Adrenal gland (tissue), 12 donors: Measurements from ENCODE around the gene MBOAT1. TPM values are rescaled to one million over a fixed set of nuclear protein-coding genes. Genes with fewer than 3 reads are reported as not detected.

Source experiments
- DNase-seq, 7 donors: peaks; one replicate each; pipeline ENCODE4 v3.0.0-alpha.2; 2019 to 2020
- H3K27ac ChIP-seq, 5 donors: fragments of 200-600 bp; sonication (generic) in 4 of 5; 1 replicate in 3 of 5; 2 replicates in 2 of 5; pipeline versions ENCODE4 v1.5.1 to v1.8.0; 2016 to 2020; ENCODE audit warnings: mild to moderate bottlenecking in 1 of 5
- H3K27me3 ChIP-seq: fragments of 200-600 bp; 2 replicates; pipeline ENCODE4 v1.8.0; 2021
- H3K36me3 ChIP-seq, 2 donors: fragments of 200-600 bp; replicated peaks in 1 of 2; 1 replicate in 1 of 2; 2 replicates in 1 of 2; pipeline versions ENCODE4 v1.5.1 to v1.8.0; 2018 to 2022
- H3K4me1 ChIP-seq, 2 donors: fragments of 200-600 bp; replicated peaks in 1 of 2; 1 replicate in 1 of 2; 2 replicates in 1 of 2; pipeline versions ENCODE4 v1.5.1 to v1.8.0; 2018 to 2021
- H3K4me3 ChIP-seq, 4 donors: fragments of 200-600 bp; sonication (generic) in 3 of 4; one replicate each; pipeline ENCODE4 v1.5.1; 2016 to 2018
- H3K9me3 ChIP-seq, 3 donors: fragments of 200-600 bp; sonication (generic) in 1 of 3; replicated peaks in 1 of 3; 1 replicate in 2 of 3; 2 replicates in 1 of 3; pipeline versions ENCODE4 v1.5.1 to v1.8.0; 2016 to 2021
- CTCF ChIP-seq, 6 experiments: fragments of 450-650 bp in 4 of 6; fragments of 200-600 bp in 2 of 6; sonication (generic) in 1 of 6; IDR thresholded peaks; 1 replicate in 5 of 6; 2 replicates in 1 of 6; pipeline versions ENCODE4 v1.5.1 to v1.8.0; 2016 to 2021; ENCODE audit warnings: antibody characterized with exemption in 6 of 6, mild to moderate bottlenecking in 2 of 6, moderate library complexity in 1 of 6
- POLR2A ChIP-seq, 2 donors: fragments of 450-650 bp; IDR thresholded peaks; one replicate each; pipeline ENCODE4 v1.6.1; 2017; ENCODE audit warnings: antibody characterized with exemption in 2 of 2, mild to moderate bottlenecking in 2 of 2, moderate library complexity in 1 of 2
- WGBS, 4 donors: extraction: QIAGEN DNeasy Blood & Tissue Kit in 2 of 4; methylation state at CpG; one replicate each; pipeline versions ENCODE4 v1.1.5 to v1.1.7; 2013 to 2017; 5-methylcytosine and 5-hydroxymethylcytosine counted together
- intact Hi-C, 2 donors: fragments of 100-400 bp; cut with DNase I; formaldehyde crosslinking; loops; one replicate each; pipeline versions ENCODE4 v1.14.1 to v1.15.0; 2022 to 2023
- polyA plus RNA-seq, 3 donors: library from polyadenylated mRNA; stranded (reverse); fragments of 200-250 nt in 2 of 3; fragments of 350-450 nt in 1 of 3; fragmentation: Illumina TruSeq in 1 of 3; extraction: RNeasy Lipid Tissue Mini Kit (QIAGEN cat#74804) in 1 of 3; gene quantifications; one replicate each; pipeline ENCODE4 v1.2.3, GENCODE V29; 2013 to 2014
- total RNA-seq, 9 donors: library from RNA; depleted of rRNA in 4 of 9; stranded (reverse); fragments of >200 nt in 4 of 9; fragments of 120-200 nt in 1 of 9; fragmentation: NEBNext Ultra II Directional in 1 of 9; extraction: Animal tissue kit (Norgen Biotek cat#: 25700) in 1 of 9; gene quantifications; one replicate each; pipeline versions ENCODE4 v1.1.0 to v1.2.4, GENCODE V29; 2013 to 2023
- donor health status: healthy with polysubstance abuse.
- donor health status: Bipolar disorder and iron deficiency.
- donor health status: DM: yes; HTN: yes; CAD: no.
- donor health status: DM: no; HTN: no; CAD: no.
- donor health status: DM: no; HTN: no; CAD: no.
- donor health status: DM: yes; HTN: yes; CAD: no.

Gene MBOAT1
- total and polyA plus RNA-seq, 12 donors = 1.5 to 18.9 (median 7.4) TPM

DNA sequence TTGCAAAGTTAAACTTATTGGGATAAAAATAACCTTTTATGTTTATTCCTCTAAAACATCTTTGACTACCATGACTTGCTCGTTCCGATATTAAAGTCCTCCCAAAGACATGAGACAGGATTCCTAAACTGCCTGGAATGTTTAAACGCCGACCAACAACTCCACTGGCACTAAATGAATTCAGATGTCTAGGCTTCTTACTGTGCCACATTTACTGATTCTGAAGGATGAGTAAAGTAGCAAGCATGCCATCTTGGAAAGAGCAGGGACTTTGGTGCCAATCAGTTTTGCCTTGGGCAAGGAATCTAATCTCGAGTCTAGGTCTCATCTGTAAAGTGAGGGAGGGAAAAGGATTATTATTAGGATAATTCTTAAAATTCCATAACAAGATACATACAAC lies 25.3 kb downstream of the MBOAT1 start:
- Histone ChIP-seq H3K36me3 (no peaks in the 10 kb centered on the region), H3K4me1 (peaks cover 0 to 1% of the 10 kb centered on the region in 2 donors), H3K27me3 (no peaks in the 10 kb centered on the region), H3K27ac (no peak overlapping the region), H3K9me3 (no peaks in the 10 kb centered on the region), H3K4me3 (no peak overlapping the region)
- intact Hi-C loops = no loop called here
- no peak for DNase-seq
- TF ChIP-seq POLR2A (IDR thresholded peaks at IDR 0.05) (no peak), CTCF (IDR thresholded peaks at IDR 0.05) (no peak)
- 90 to 98% (median 97%) methylated on average over 5 of the region's 5 CpGs for WGBS, 4 donors

GRCh38 chr6:20183706-20184105 lies 28.6 kb downstream of the MBOAT1 start:
- Histone ChIP-seq H3K4me3 (no peak overlapping the region), H3K27me3 (no peaks in the 10 kb centered on the region)

DNA sequence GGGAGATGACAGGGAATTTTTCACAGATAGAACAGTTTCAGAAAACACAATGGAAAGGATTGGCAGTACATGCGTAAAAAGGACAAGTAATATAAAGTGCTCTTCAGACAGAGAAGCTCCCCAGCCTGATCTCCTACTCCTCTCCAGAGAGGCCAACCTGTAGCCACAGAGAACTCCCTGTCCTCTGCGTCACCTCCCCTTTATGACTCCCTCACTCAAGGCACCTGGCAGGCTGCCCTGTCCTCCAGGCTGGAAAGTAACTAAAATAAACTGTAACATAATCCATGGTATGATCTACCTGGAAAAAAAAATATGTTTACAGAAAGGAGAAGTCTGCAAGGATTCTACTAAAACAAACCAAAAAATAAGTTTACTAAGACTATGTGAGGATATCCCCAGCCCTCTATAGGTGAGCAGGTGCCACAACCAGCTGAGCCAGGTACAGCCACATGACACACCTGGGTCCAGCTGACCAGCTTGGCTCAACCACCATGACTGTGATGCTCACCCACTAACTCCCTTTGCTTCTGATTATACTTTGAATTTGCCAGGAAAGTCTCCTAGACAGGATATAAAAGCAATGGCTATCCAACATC lies 29.2 kb downstream of the MBOAT1 start:
- WGBS, 4 donors = 63 to 72% (median 65%) methylated on average over 2 of the region's 2 CpGs
- Histone ChIP-seq H3K9me3 (no peaks in the 10 kb centered on the region), H3K36me3 (no peaks in the 10 kb centered on the region), H3K4me1 (no peaks in the 10 kb centered on the region), H3K4me3 (no peak overlapping the region), H3K27ac (peak overlapping the region in 1 of 5 donors; percentile 18), H3K27me3 (no peaks in the 10 kb centered on the region)
- DNase-seq = peak; percentile 66 to 90 (median 76)
- no peak for TF ChIP-seq POLR2A (IDR thresholded peaks at IDR 0.05)
- no peak for TF ChIP-seq CTCF (IDR thresholded peaks at IDR 0.05)
- intact Hi-C loops = no loop called here

More at GRCh38 chr6:20183706-20184105, 28.6 kb downstream of the MBOAT1 start:
- intact Hi-C loops = no loop called here
- no peak overlapping the region for H3K27ac ChIP-seq
- WGBS, 4 donors = 93 to 100% (median 95%) methylated on average over 3 of the region's 3 CpGs
- no peak for DNase-seq
- TF ChIP-seq POLR2A (IDR thresholded peaks at IDR 0.05) (no peak), CTCF (IDR thresholded peaks at IDR 0.05) (no peak)
- H3K9me3 ChIP-seq = no peaks in the 10 kb centered on the region
- H3K4me1 ChIP-seq = no peaks in the 10 kb centered on the region
- H3K36me3 ChIP-seq = no peaks in the 10 kb centered on the region

- WGBS, 4 donors = 94 to 100% (median 99%) methylated on average over 2 of the region's 2 CpGs
- H3K4me1 ChIP-seq = no peaks in the 10 kb centered on the region
- H3K27me3 ChIP-seq = no peaks in the 10 kb centered on the region
- H3K4me3 ChIP-seq = no peak overlapping the region
- intact Hi-C loops = no loop called here
- no peak for DNase-seq
- no peaks in the 10 kb centered on the region for H3K9me3 ChIP-seq
- no peaks in the 10 kb centered on the region for H3K36me3 ChIP-seq
- H3K27ac ChIP-seq = no peak overlapping the region
- TF ChIP-seq POLR2A (IDR thresholded peaks at IDR 0.05) (no peak), CTCF (IDR thresholded peaks at IDR 0.05) (no peak)
Measured at GRCh38 chr6:20182069-20182468, 30.2 kb downstream of the MBOAT1 start.
